HG02884 (cell line): ENCODE data around the gene KIDINS220.

Experiments used
- ATAC-seq: cut with Tn5 transposase; IDR thresholded peaks from one replicate; pipeline ENCODE4 v1.9.1; 2021; ENCODE audit warnings: mild to moderate bottlenecking, moderate library complexity; ENCODE audit not compliant: unreplicated experiment

KIDINS220 gene

GRCh38 chr2:8805278-8806210 lies 31.9 kb downstream of the KIDINS220 start:
- no peak for ATAC-seq

DNA sequence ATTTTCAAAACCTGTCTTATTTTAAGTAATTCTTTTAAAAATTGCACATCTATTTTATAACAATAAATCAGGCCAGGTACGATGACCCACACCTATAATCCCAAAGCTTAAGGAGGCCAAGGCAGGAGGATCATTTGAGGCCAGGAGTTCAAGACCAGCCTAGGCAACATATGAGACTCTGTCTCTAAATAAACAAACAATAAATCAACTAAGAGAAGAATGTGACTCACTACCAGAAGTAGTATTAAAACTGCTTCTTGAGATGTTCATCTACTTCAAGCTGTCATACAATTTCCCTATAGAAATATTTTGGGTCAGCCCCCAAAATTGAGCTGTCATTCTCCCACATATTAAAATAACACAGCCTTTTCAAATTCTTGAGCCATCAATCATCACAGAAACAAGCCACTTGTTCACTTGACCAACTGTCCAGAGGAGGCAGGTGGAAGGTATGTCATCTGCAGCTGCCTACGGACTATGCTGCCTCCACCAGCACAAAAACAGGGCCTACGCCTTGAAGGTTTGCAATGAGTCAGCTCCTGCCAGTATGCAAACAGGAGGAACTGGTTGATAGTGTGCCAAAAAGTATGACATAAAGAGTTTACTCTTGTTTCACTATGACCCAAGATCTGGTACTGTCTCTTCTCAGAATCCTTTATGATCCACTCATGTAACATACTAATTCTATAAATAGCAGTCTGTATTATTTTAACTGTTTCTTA lies 33.6 kb downstream of the KIDINS220 start:
- peak; percentile 99 for ATAC-seq

GRCh38 chr2:8802741-8803140 lies 34.7 kb downstream of the KIDINS220 start:
- no peak for ATAC-seq

GRCh38 chr2:8800821-8801220 lies 36.6 kb downstream of the KIDINS220 start:
- no peak for ATAC-seq

GRCh38 chr2:8800218-8800617 lies 37.2 kb downstream of the KIDINS220 start:
- no peak for ATAC-seq

DNA sequence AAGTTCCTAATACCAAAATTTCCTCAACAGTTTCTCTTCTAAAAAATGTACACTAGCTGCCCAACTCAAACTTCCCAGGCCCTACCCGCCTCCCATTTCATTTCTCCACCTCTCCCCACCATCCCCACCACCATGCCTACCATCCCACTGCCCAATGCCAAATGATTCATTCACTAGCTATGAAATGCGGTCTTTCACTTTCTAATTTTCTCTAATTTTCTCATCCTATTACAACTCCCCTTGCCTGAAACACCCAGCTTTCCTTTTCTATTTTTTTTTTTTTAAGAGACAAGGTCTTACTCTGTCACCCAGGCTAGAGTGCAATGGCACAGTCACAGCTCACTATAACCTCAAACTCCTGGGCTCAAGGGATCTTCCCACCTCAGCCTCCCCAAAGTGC lies 38.4 kb downstream of the KIDINS220 start:
- ATAC-seq = no peak

DNA sequence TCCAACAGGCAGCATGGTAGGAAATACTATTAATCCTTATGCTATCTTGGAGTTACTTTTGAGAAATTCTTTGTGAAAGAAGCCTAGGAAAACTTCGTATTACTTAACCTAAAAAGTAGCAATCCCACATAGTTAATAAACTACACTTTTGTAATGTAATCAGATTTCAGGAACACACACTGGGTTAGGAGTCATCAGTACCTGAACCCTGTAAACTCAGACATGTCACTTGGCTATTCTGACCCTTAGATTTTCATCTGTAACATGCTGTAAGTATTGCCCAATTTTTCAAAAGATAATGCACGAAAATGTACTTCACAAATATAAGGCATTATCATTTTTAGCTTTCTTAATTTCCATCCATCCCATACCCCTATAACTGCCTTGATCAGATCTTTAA lies 39.0 kb downstream of the KIDINS220 start:
- no peak for ATAC-seq

DNA sequence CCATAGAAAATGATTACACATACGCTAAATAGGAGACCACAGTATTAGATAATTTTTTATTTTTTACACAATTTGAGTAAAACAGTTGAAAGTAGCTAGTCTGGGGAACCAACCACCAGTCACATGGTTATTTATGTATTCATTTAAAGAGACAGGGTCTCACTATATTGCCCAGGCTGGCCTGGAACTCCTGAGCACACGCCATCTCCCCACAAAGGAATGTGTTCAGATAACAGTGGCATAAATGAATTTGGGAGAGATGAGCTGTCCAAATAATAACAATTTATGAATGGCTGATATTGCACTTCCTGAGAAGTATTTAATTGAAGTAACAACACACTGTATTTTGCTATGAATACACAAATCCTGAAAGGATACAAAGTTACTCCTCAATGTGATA lies 39.7 kb downstream of the KIDINS220 start:
- no peak for ATAC-seq

GRCh38 chr2:8796878-8797550 lies 40.4 kb downstream of the KIDINS220 start:
- ATAC-seq = peak; percentile 69

DNA sequence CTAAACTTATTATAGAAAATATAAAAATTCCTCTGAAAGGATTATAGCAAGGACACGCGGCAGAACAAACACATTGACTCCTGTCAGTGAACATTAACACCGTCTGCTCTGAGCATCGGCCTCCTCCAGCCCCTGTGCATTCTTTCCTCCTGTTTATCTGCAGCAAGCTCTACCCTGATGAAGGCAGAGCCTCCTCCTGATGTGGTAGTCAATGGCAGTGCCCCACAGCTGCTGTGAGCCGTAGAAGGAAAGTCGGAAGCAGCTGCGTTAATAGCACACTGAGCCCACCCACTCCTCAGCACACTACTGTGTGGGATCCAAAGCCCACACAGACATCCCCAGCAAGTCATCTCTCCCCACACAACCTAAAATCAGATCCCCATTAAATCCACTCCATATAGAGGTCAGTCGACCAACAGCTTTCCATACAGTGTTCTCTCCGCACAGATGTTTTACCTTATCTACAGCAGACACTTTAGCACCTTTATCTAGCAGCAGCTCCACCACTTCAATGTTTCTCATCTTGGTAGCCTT lies 41.0 kb downstream of the KIDINS220 start:
- peak; percentile 15 for ATAC-seq

- ATAC-seq = no peak
These were observed 42.2 kb downstream of the KIDINS220 start for GRCh38 chr2:8794923-8795825.

DNA sequence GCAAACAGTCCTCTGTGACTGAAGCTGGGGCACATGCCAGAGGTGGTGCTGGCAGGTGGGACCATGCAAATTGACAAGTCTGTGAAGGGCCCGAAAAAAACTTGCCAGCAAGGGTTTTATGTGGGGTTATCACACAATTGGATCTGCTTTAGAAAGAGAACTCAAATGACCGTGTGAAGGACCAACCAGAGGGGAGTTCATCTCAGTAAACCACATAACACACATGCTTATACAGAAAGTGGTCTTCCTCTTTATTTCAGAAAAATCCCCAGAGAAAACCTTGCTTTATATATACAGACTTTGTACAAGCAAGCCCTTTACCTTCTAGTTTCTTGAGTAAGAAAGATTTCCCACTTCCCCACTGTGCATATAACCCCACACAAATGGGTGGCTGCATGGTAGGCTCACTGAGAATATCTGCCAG lies 46.7 kb downstream of the KIDINS220 start:
- ATAC-seq = peak; percentile 52

GRCh38 chr2:8786463-8786862 lies 51.0 kb downstream of the KIDINS220 start:
- no peak for ATAC-seq

DNA sequence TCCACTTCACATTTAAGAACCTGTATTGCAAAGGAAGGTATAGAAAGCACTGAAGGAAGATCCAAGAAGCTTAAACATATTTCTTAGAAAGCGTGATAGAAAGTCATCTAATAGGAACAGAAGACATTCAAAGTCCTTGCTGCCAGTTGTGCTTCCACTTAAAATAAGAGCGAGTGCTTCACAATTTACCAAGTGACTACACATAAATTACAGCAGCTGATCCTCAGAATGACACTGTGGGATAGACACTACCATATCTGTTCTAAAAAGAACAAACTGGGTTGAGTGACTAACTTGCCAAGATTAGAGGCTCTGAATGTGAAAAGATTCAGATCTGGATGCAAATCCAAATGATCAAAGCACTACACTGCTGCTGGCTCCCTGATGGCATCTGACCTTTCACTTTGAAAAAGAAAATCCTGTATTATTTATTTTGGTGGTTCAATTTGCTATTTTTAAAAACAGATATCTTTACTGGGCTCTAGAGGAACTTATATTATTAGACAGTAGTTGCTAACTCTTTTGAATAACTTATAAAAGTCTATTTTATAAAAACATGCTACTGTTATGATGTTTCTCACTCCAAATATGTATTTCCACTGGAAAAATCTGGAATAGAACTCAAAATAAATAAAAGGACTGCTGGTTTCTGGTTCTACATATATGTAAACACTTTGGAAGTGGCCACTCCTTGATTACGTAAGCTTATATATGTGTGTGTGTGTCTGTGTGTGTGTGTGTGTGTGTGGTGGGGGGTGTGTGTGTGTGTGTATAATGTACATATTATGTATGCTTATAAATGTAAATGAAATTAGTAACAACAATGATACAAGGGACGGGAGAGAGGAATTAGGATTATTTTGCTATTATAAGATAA lies 57.4 kb downstream of the KIDINS220 start:
- no peak for ATAC-seq

GRCh38 chr2:8774371-8774770 lies 63.0 kb downstream of the KIDINS220 start:
- no peak for ATAC-seq

DNA sequence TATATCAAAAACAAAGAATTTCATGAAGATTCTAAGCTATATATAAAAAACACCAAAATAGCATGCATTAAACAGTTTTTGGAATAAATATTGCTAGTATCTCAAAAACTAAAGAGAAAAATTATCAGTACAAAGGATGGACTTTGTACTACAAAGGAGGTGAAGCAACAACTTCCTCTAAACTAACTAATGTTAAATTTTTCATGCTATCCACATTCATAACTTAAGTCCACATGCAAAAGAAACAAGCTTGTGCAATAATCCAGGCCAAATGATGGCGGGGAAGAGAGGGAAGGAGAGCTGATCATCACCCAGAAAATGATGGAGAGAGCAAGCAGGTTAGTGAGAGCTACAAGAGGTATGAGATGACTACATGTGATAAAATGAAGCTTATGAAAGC lies 70.1 kb downstream of the KIDINS220 start:
- no peak for ATAC-seq

DNA sequence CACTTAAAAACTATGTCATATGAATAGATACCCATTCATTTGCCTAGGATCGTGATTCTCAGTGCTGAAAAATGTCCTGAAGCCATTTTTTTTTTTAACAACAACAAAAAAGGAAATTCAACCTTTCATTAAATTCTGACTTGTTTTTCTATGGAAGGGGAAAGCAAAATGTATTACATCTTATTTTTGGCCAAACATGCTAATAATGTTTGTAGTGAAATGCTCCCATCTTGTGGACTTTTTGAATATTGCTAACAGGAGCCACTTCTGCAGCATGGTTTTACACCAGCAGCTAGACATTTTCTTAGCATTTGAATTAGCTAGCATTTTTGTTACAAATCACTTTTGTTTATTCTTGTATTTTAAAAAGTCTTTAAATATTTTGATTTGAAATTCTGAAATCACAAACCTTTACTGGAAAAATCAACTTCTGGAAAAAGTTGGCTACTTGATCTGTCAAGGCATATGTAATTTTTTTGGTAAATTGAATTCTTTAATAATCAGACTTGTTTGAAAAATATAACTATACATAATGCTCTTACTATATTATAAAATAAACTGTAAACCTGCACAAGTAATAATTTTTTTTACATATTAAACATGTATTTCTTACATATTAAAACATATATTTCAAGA lies 75.8 kb downstream of the KIDINS220 start:
- ATAC-seq = no peak

GRCh38 chr2:8756716-8757115 lies 80.7 kb downstream of the KIDINS220 start:
- ATAC-seq = no peak

- no peak for ATAC-seq
These were observed 81.2 kb downstream of the KIDINS220 start for GRCh38 chr2:8756230-8756629.
